HEK293 (cell line): ENCODE results near the gene PHACTR1.
"Not testable (repeated sequence)": the region's sequence is repeated elsewhere in the genome, so short reads cannot be mapped to it uniquely, and the experiment has no call there.

Experiments used
- FEZF1 ChIP-seq: fragments of 450-650 bp; formaldehyde crosslinking; IDR thresholded peaks from 2 replicates; pipeline ENCODE4 v1.5.1; 2016; ENCODE audit warnings: missing biosample characterization, missing genetic modification characterization
- IKZF3 ChIP-seq: fragments of 450-650 bp; IDR thresholded peaks from 2 replicates; pipeline ENCODE4 v1.5.0; 2018; ENCODE audit warnings: missing biosample characterization, mild to moderate bottlenecking, missing genetic modification characterization, moderate library complexity
- SCRT1 ChIP-seq: fragments of 450-650 bp; formaldehyde crosslinking; IDR thresholded peaks from 2 replicates; pipeline ENCODE4 v1.5.1; 2016; ENCODE audit warnings: missing biosample characterization, missing genetic modification characterization, borderline replicate concordance
- ZBTB1 ChIP-seq: fragments of 450-650 bp; formaldehyde crosslinking; IDR thresholded peaks from 2 replicates; pipeline ENCODE4 v1.5.1; 2016; ENCODE audit warnings: missing biosample characterization, missing genetic modification characterization
- ZNF174 ChIP-seq: fragments of 450-650 bp; formaldehyde crosslinking; IDR thresholded peaks from 2 replicates; pipeline ENCODE4 v1.5.0; 2017; ENCODE audit warnings: missing biosample characterization, mild to moderate bottlenecking, missing genetic modification characterization
- ZNF274 ChIP-seq, 2 experiments: fragments of 200-500 bp in 1 of 2; fragments of 450-650 bp in 1 of 2; sonication (Bioruptor generic) in 1 of 2; formaldehyde crosslinking in 1 of 2; IDR thresholded peaks; 2 replicates each; pipeline versions ENCODE4 v1.5.1 to v1.6.1; 2014 to 2016; ENCODE audit warnings: borderline replicate concordance in 1 of 2, inconsistent platforms in 1 of 2, low read length in 1 of 2, missing biosample characterization in 1 of 2, missing genetic modification characterization in 1 of 2
- ZNF416 ChIP-seq: fragments of 450-650 bp; formaldehyde crosslinking; IDR thresholded peaks from 2 replicates; pipeline ENCODE4 v1.5.1; 2016; ENCODE audit warnings: missing biosample characterization, missing genetic modification characterization
- ZNF658 ChIP-seq: fragments of 450-650 bp; formaldehyde crosslinking; IDR thresholded peaks from 2 replicates; pipeline ENCODE4; 2016; ENCODE audit warnings: missing biosample characterization, missing genetic modification characterization
- ZNF670 ChIP-seq: fragments of 450-650 bp; formaldehyde crosslinking; IDR thresholded peaks from 2 replicates; pipeline ENCODE4 v1.5.1; 2016; ENCODE audit warnings: missing biosample characterization, missing genetic modification characterization, low read depth
- ZNF768 ChIP-seq: fragments of 450-650 bp; formaldehyde crosslinking; IDR thresholded peaks from 2 replicates; pipeline ENCODE4 v1.5.1; 2018; ENCODE audit warnings: missing biosample characterization, mild to moderate bottlenecking, missing genetic modification characterization
- TF ChIP-seq, protein P1 (sequence below): fragments of 450-650 bp; formaldehyde crosslinking; IDR thresholded peaks from 2 replicates; pipeline ENCODE4 v1.5.1; 2016; ENCODE audit warnings: missing biosample characterization, missing genetic modification characterization
- TF ChIP-seq, protein P2 (sequence below): fragments of 450-650 bp; formaldehyde crosslinking; IDR thresholded peaks from 2 replicates; pipeline ENCODE4 v1.5.1; 2016; ENCODE audit warnings: missing biosample characterization, missing genetic modification characterization
- TF ChIP-seq, protein P3 (sequence below): fragments of 450-650 bp; formaldehyde crosslinking; IDR thresholded peaks from 2 replicates; pipeline ENCODE4 v1.5.1; 2016; ENCODE audit warnings: missing biosample characterization, missing genetic modification characterization, low read depth
- TF ChIP-seq, protein P4 (sequence below): fragments of 450-650 bp; formaldehyde crosslinking; optimal IDR thresholded peaks from 2 replicates; pipeline ENCODE3; 2016; ENCODE audit warnings: missing biosample characterization, mild to moderate bottlenecking, missing genetic modification characterization

DNA sequence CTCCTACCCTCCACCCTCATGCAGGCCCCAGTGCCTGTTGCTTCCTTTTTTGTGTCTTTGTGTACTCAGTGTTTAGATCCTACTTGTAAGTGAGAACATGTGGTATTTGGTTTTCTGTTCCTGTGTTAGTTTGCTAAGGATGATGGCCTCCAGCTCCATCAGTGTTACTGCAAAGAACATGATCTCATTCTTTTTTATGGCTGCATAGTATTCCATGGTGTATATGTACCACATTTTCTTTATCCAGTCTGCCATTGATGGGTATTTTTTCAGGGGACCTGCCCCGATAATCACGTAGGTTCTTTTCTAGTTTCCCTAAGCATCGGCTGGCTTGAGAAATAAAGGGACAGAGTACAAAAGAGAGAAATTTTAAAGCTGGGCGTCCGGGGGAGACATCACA is 527.2 kb downstream of the PHACTR1 start:
- TF ChIP-seq ZNF174 (tag by site-specific recombination); ZNF274 (IDR thresholded peaks at IDR 0.05; ENCODE audit: low read length); ZNF274 (tag by site-specific recombination; IDR thresholded peaks at IDR 0.05; ENCODE audit: borderline replicate concordance); SCRT1 (tag by site-specific recombination); ZNF768 (tag by site-specific recombination); ZNF670 (tag by site-specific recombination); IKZF3; ZNF416; ZBTB1; FEZF1 (tag by site-specific recombination); ZNF658: not testable (repeated sequence)
- TF ChIP-seq, protein P1, sequence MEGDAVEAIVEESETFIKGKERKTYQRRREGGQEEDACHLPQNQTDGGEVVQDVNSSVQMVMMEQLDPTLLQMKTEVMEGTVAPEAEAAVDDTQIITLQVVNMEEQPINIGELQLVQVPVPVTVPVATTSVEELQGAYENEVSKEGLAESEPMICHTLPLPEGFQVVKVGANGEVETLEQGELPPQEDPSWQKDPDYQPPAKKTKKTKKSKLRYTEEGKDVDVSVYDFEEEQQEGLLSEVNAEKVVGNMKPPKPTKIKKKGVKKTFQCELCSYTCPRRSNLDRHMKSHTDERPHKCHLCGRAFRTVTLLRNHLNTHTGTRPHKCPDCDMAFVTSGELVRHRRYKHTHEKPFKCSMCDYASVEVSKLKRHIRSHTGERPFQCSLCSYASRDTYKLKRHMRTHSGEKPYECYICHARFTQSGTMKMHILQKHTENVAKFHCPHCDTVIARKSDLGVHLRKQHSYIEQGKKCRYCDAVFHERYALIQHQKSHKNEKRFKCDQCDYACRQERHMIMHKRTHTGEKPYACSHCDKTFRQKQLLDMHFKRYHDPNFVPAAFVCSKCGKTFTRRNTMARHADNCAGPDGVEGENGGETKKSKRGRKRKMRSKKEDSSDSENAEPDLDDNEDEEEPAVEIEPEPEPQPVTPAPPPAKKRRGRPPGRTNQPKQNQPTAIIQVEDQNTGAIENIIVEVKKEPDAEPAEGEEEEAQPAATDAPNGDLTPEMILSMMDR (tag by site-specific recombination) = not testable (repeated sequence)
- TF ChIP-seq, protein P2, sequence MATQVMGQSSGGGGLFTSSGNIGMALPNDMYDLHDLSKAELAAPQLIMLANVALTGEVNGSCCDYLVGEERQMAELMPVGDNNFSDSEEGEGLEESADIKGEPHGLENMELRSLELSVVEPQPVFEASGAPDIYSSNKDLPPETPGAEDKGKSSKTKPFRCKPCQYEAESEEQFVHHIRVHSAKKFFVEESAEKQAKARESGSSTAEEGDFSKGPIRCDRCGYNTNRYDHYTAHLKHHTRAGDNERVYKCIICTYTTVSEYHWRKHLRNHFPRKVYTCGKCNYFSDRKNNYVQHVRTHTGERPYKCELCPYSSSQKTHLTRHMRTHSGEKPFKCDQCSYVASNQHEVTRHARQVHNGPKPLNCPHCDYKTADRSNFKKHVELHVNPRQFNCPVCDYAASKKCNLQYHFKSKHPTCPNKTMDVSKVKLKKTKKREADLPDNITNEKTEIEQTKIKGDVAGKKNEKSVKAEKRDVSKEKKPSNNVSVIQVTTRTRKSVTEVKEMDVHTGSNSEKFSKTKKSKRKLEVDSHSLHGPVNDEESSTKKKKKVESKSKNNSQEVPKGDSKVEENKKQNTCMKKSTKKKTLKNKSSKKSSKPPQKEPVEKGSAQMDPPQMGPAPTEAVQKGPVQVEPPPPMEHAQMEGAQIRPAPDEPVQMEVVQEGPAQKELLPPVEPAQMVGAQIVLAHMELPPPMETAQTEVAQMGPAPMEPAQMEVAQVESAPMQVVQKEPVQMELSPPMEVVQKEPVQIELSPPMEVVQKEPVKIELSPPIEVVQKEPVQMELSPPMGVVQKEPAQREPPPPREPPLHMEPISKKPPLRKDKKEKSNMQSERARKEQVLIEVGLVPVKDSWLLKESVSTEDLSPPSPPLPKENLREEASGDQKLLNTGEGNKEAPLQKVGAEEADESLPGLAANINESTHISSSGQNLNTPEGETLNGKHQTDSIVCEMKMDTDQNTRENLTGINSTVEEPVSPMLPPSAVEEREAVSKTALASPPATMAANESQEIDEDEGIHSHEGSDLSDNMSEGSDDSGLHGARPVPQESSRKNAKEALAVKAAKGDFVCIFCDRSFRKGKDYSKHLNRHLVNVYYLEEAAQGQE (tag by site-specific recombination) = not testable (repeated sequence)
- TF ChIP-seq, protein P3, sequence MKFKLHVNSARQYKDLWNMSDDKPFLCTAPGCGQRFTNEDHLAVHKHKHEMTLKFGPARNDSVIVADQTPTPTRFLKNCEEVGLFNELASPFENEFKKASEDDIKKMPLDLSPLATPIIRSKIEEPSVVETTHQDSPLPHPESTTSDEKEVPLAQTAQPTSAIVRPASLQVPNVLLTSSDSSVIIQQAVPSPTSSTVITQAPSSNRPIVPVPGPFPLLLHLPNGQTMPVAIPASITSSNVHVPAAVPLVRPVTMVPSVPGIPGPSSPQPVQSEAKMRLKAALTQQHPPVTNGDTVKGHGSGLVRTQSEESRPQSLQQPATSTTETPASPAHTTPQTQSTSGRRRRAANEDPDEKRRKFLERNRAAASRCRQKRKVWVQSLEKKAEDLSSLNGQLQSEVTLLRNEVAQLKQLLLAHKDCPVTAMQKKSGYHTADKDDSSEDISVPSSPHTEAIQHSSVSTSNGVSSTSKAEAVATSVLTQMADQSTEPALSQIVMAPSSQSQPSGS = not testable (repeated sequence)
- TF ChIP-seq, protein P4, sequence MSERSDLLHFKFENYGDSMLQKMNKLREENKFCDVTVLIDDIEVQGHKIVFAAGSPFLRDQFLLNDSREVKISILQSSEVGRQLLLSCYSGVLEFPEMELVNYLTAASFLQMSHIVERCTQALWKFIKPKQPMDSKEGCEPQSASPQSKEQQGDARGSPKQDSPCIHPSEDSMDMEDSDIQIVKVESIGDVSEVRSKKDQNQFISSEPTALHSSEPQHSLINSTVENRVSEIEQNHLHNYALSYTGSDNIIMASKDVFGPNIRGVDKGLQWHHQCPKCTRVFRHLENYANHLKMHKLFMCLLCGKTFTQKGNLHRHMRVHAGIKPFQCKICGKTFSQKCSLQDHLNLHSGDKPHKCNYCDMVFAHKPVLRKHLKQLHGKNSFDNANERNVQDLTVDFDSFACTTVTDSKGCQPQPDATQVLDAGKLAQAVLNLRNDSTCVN (tag by site-specific recombination) = not testable (repeated sequence)
